ENCODE measurements around the gene ANXA6.

The ANXA6 gene

DNA sequence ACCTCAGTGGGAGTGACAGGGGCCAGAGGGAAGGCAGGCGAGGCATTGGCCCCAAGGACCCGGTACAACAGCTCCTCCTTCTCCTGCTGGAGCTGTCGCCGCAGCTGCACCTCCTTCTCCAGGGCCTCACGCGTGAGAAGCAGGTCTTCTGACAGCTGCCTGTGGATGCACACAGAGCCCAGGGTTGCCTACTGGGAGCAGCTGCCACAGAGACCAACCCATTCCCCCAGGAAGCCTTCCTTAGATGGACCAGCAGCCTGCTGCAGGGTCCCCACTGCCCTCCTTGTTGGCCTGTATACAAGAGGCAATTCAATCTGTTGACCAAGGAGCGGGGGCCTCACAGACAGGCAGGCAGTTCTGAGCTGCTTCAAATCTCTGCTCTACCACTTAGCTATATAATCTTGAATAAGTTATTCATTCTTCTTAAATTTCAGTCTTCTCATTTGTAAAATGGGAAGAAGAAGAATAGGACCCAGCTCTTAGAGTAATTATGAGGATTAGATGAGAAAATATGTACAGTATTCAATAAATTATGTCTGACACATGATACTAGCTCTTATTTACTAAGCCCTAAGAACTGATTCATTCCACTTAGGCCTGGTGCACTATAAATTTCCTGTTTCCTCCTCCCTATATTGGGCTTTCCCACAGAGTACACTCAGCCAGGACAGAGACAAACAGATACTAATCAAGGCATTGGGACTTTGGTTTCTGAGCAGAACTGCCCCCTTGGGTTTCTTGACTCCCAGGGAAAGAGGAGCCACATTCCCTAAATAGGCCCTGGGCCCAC lies 26.1 kb upstream of the ANXA6 start:
- DNase-seq: no peak
- TF ChIP-seq CTCF (IDR thresholded peaks at IDR 0.05): no peak
- H3K27me3 Mint-ChIP-seq (ENCODE audit: low read depth, poor library complexity): peaks cover 8% of the 10 kb centered on the region
- no peak overlapping the region for H3K4me3 Mint-ChIP-seq
- peaks cover 5% of the 10 kb centered on the region for H3K9me3 Mint-ChIP-seq
- H3K36me3 Mint-ChIP-seq (ENCODE audit: low read depth): peaks cover 5% of the 10 kb centered on the region
- H3K27ac Mint-ChIP-seq: peak overlapping the region; percentile 78
- H3K4me1 Mint-ChIP-seq: peaks cover 35% of the 10 kb centered on the region

GRCh38 chr5:151182976-151183375 lies 25.4 kb upstream of the ANXA6 start:
- no peak for DNase-seq
- Mint-ChIP-seq H3K27me3 (ENCODE audit: low read depth, poor library complexity) (peaks cover 9% of the 10 kb centered on the region), H3K36me3 (ENCODE audit: low read depth) (peaks cover 2% of the 10 kb centered on the region), H3K4me3 (no peak overlapping the region), H3K4me1 (peaks cover 35% of the 10 kb centered on the region), H3K27ac (no peak overlapping the region), H3K9me3 (peaks cover 2% of the 10 kb centered on the region)
- TF ChIP-seq CTCF (IDR thresholded peaks at IDR 0.05): no peak

- H3K9me3 Mint-ChIP-seq: no peaks in the 10 kb centered on the region
- no peak for DNase-seq
- no peak overlapping the region for H3K4me3 Mint-ChIP-seq
- peaks cover 13% of the 10 kb centered on the region for H3K27me3 Mint-ChIP-seq (ENCODE audit: low read depth, poor library complexity)
- peaks cover 35% of the 10 kb centered on the region for H3K4me1 Mint-ChIP-seq
- TF ChIP-seq CTCF (IDR thresholded peaks at IDR 0.05): no peak
- no peak overlapping the region for H3K27ac Mint-ChIP-seq
- no peaks in the 10 kb centered on the region for H3K36me3 Mint-ChIP-seq (ENCODE audit: low read depth)
Observed at GRCh38 chr5:151182524-151182900, 24.9 kb upstream of the ANXA6 start.

- Mint-ChIP-seq H3K36me3 (ENCODE audit: low read depth) (no peaks in the 10 kb centered on the region), H3K4me3 (no peak overlapping the region), H3K27ac (peak overlapping the region; percentile 53), H3K4me1 (peaks cover 35% of the 10 kb centered on the region), H3K9me3 (no peaks in the 10 kb centered on the region), H3K27me3 (ENCODE audit: low read depth, poor library complexity) (peaks cover 9% of the 10 kb centered on the region)
- DNase-seq: no peak
- no peak for TF ChIP-seq CTCF (IDR thresholded peaks at IDR 0.05)
Observed at GRCh38 chr5:151181818-151182523, 24.4 kb upstream of the ANXA6 start.

DNA sequence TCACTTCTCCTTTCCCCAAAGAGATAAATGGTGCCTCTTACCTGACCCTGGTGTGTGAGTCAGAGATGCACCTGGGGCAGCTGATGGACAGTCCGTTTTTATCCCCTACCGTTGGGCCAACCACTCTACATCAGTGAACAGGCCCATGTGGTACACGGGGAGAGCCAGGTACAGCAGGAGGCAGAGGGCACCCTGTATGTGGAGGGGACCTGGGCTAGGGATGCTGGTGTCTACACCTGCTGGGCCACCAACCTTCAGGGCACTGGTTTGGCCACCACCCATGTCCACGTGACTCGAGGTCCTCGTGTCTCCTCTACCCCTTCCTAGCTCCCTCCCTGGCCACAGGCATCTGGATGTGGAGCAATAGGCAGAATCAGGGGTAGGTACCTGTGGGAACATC lies 22.7 kb upstream of the ANXA6 start:
- H3K4me3 Mint-ChIP-seq: no peak overlapping the region
- no peak for DNase-seq
- no peaks in the 10 kb centered on the region for H3K9me3 Mint-ChIP-seq
- H3K27ac Mint-ChIP-seq: no peak overlapping the region
- TF ChIP-seq CTCF (IDR thresholded peaks at IDR 0.05): no peak
- H3K4me1 Mint-ChIP-seq: peaks cover 24% of the 10 kb centered on the region
- peaks cover 12% of the 10 kb centered on the region for H3K27me3 Mint-ChIP-seq (ENCODE audit: low read depth, poor library complexity)
- no peaks in the 10 kb centered on the region for H3K36me3 Mint-ChIP-seq (ENCODE audit: low read depth)
